Nucleus accumbens (tissue), 56 donors: ENCODE data around the gene COL4A2.
"Not testable (repeated sequence)": the region's sequence is repeated elsewhere in the genome, so short reads cannot be mapped to it uniquely, and the experiment has no call there.

ENCODE experiments used
- DNase-seq, 56 donors: peaks; one replicate each; lab custom pipeline; 2025; lab: John Stamatoyannopoulos, UW

Gene COL4A2

GRCh38 chr13:110305544-110305943 lies 1.5 kb upstream of the COL4A2 start:
- no peak for DNase-seq

GRCh38 chr13:110305949-110306339 lies 1.1 kb upstream of the COL4A2 start:
- DNase-seq: no peak

- DNase-seq: peak in 1 of 56 donors; percentile 4
Measured at GRCh38 chr13:110306340-110306959, 634 bp upstream of the COL4A2 start.

GRCh38 chr13:110307767-110308655 lies 927 bp downstream of the COL4A2 start:
- DNase-seq: peak in 1 of 56 donors; percentile 22

- DNase-seq: no peak
Measured at GRCh38 chr13:110308656-110309359, 1.7 kb downstream of the COL4A2 start.

- no peak for DNase-seq
Measured at GRCh38 chr13:110309661-110310524, 2.8 kb downstream of the COL4A2 start.

- no peak for DNase-seq
Measured at GRCh38 chr13:110310541-110311442, 3.7 kb downstream of the COL4A2 start.

- no peak for DNase-seq
Measured at GRCh38 chr13:110311443-110312338, 4.6 kb downstream of the COL4A2 start.

GRCh38 chr13:110312339-110313031 lies 5.4 kb downstream of the COL4A2 start:
- DNase-seq: no peak

- not testable (repeated sequence) for DNase-seq
Measured at GRCh38 chr13:110313261-110313660, 6.2 kb downstream of the COL4A2 start.

GRCh38 chr13:110313733-110314132 lies 6.6 kb downstream of the COL4A2 start:
- not testable (repeated sequence) for DNase-seq

- DNase-seq: no peak
Measured at GRCh38 chr13:110314516-110315245, 7.6 kb downstream of the COL4A2 start.

- DNase-seq: no peak
Measured at GRCh38 chr13:110316196-110316595, 9.1 kb downstream of the COL4A2 start.

- DNase-seq: no peak
Measured at GRCh38 chr13:110317093-110317492, 10.0 kb downstream of the COL4A2 start.

GRCh38 chr13:110317496-110318195 lies 10.6 kb downstream of the COL4A2 start:
- DNase-seq: no peak

- DNase-seq: no peak
Measured at GRCh38 chr13:110318920-110319319, 11.8 kb downstream of the COL4A2 start.
